Gastrocnemius medialis (tissue), 4 donors: ENCODE results near the gene APH1B. TPM values are rescaled to one million over a fixed set of nuclear protein-coding genes. Genes with fewer than 3 reads are reported as not detected.

Source experiments
- ATAC-seq, 2 donors: fragments of 150-250 bp; one replicate each; pipeline ENCODE4 v1.9.1; 2016
- DNase-seq, 2 donors: peaks; one replicate each; pipeline ENCODE4 v3.0.0-alpha.2; 2019
- H3K27ac ChIP-seq, 4 donors: fragments of 200-600 bp; sonication (generic); 1 replicate in 1 of 4; 2 replicates in 3 of 4; pipeline ENCODE4 v1.5.1; 2016 to 2018; ENCODE audit warnings: mild to moderate bottlenecking in 2 of 4, moderate library complexity in 1 of 4
- H3K27me3 ChIP-seq, 3 donors: fragments of 200-600 bp; sonication (generic) in 2 of 3; 1 replicate in 1 of 3; 2 replicates in 2 of 3; pipeline versions ENCODE4 v1.5.1 to v1.6.0; 2016 to 2019; ENCODE audit warnings: mild to moderate bottlenecking in 1 of 3, moderate library complexity in 1 of 3
- H3K36me3 ChIP-seq, 2 donors: fragments of 200-600 bp; sonication (generic) in 1 of 2; one replicate each; pipeline ENCODE4 v1.5.1; 2017 to 2018
- H3K4me1 ChIP-seq, 2 donors: fragments of 200-600 bp; sonication (generic) in 1 of 2; one replicate each; pipeline ENCODE4 v1.5.1; 2016 to 2017; ENCODE audit warnings: mild to moderate bottlenecking in 2 of 2
- H3K4me3 ChIP-seq, 4 donors: fragments of 200-600 bp; sonication (generic) in 3 of 4; 1 replicate in 1 of 4; 2 replicates in 3 of 4; pipeline ENCODE4 v1.5.1; 2016 to 2019; ENCODE audit warnings: mild to moderate bottlenecking in 2 of 4
- H3K9me3 ChIP-seq, 3 donors: fragments of 200-600 bp; sonication (generic) in 2 of 3; 1 replicate in 1 of 3; 2 replicates in 2 of 3; pipeline ENCODE4 v1.5.1; 2016 to 2019
- CTCF ChIP-seq, 5 experiments: fragments of 450-650 bp in 3 of 5; fragments of 200-600 bp in 2 of 5; sonication (generic) in 2 of 5; IDR thresholded peaks in 4 of 5; conservative IDR thresholded peaks in 1 of 5; 1 replicate in 4 of 5; 2 replicates in 1 of 5; pipeline ENCODE4 v1.5.1; 2016 to 2019; ENCODE audit warnings: antibody characterized with exemption in 5 of 5, mild to moderate bottlenecking in 3 of 5, moderate library complexity in 3 of 5
- POLR2A ChIP-seq, 2 donors: fragments of 450-650 bp; IDR thresholded peaks; one replicate each; pipeline ENCODE4 v1.6.1; 2017; ENCODE audit warnings: antibody characterized with exemption in 2 of 2, mild to moderate bottlenecking in 2 of 2, moderate library complexity in 2 of 2
- in situ Hi-C, 4 donors: fragments of 200-750 bp; cut with MboI; loops; one replicate each; pipeline versions ENCODE4 v1.15.0 to v1.8.0; 2017; ENCODE audit warnings: low sequenced_read_pairs in 4 of 4
- intact Hi-C: fragments of 100-400 bp; cut with DNase I; formaldehyde crosslinking; loops from one replicate; pipeline ENCODE4 v1.15.1; 2023; ENCODE audit warnings: low total_unique reads
- total RNA-seq, 4 donors: library from RNA; depleted of rRNA; stranded (reverse); fragments of >200 nt; gene quantifications; one replicate each; pipeline versions ENCODE4 v1.1.0 to v1.2.3, GENCODE V29; 2016

APH1B gene
- 1 to 10 TPM; 2.4 to 5.6 (median 2.9) TPM for total RNA-seq

GRCh38 chr15:63277038-63277892, at the start of gene APH1B:
Gene APH1B (plus strand): TSS chr15:63277605. CDS start chr15:63277624, 19 bp downstream.
- Histone ChIP-seq H3K4me3 (peak within 1 kb of the TSS; percentile 84 to 99 (median 92)), H3K4me1 (peaks cover 0 to 3% of the 10 kb centered on the region in 2 donors), H3K36me3 (no peaks in the 10 kb centered on the region), H3K9me3 (no peaks in the 10 kb centered on the region), H3K27me3 (no peaks in the 10 kb centered on the region), H3K27ac (peak within 1 kb of the TSS; percentile 82 to 89 (median 86))
- in situ Hi-C loops, result loop anchor here in 2 of 4 donors (10.0 to 25.0 kb wide), 2 partner anchors 112 to 310 kb away; partner anchors contain the start of gene FBXL22 (in 1 of the 2)
- ATAC-seq, result peak; percentile 68 to 81
- intact Hi-C loops, result loop anchor here (2.0 to 5.0 kb wide), 3 partner anchors 90 to 155 kb away; partner anchors contain the start of genes LACTB, RAB8B and RPS27L
- TF ChIP-seq POLR2A (IDR thresholded peaks at IDR 0.05), result peak; percentile 26 to 53
- no peak for TF ChIP-seq CTCF (IDR thresholded peaks at IDR 0.05 in 4 of 5, conservative IDR thresholded peaks at IDR 0.05 in 1 of 5)
- peak; percentile 64 to 68 for DNase-seq

- H3K9me3 ChIP-seq, result no peaks in the 10 kb centered on the region
- ATAC-seq (no peak), DNase-seq (no peak)
- H3K4me1 ChIP-seq, result peaks cover 0 to 6% of the 10 kb centered on the region in 2 donors
- no peaks in the 10 kb centered on the region for H3K27me3 ChIP-seq
- intact Hi-C loops, result loop anchor here (5.0 kb wide), 1 partner anchor 50 kb away; no protein-coding TSS in a partner anchor
- in situ Hi-C loops, result no loop called here
- H3K36me3 ChIP-seq, result no peaks in the 10 kb centered on the region
- no peak overlapping the region for H3K27ac ChIP-seq
- H3K4me3 ChIP-seq, result no peak overlapping the region
- no peak for TF ChIP-seq CTCF (IDR thresholded peaks at IDR 0.05 in 4 of 5, conservative IDR thresholded peaks at IDR 0.05 in 1 of 5)
- no peak for TF ChIP-seq POLR2A (IDR thresholded peaks at IDR 0.05)
These were observed 49.7 kb upstream of the APH1B start for GRCh38 chr15:63227689-63228088.

- no peaks in the 10 kb centered on the region for H3K9me3 ChIP-seq
- no peaks in the 10 kb centered on the region for H3K36me3 ChIP-seq
- no peaks in the 10 kb centered on the region for H3K27me3 ChIP-seq
- intact Hi-C loops (loop anchor here (5.0 kb wide), 1 partner anchor 1331 kb away; no protein-coding TSS in a partner anchor), in situ Hi-C loops (loop anchor here in 1 of 4 donors (5.0 kb wide), 1 partner anchor 39 kb away; no protein-coding TSS in a partner anchor)
- no peak for DNase-seq
- TF ChIP-seq CTCF (IDR thresholded peaks at IDR 0.05 in 4 of 5, conservative IDR thresholded peaks at IDR 0.05 in 1 of 5) (no peak), POLR2A (IDR thresholded peaks at IDR 0.05) (no peak)
- H3K27ac ChIP-seq, result no peak overlapping the region
- peaks cover 13 to 29% of the 10 kb centered on the region in 2 donors for H3K4me1 ChIP-seq
- H3K4me3 ChIP-seq, result no peak overlapping the region
- ATAC-seq, result no peak
These were observed 46.2 kb upstream of the APH1B start for GRCh38 chr15:63231206-63231605.

GRCh38 chr15:63231706-63232105, 45.7 kb upstream of the APH1B start:
- H3K27ac ChIP-seq, result no peak overlapping the region
- DNase-seq, result no peak
- peaks cover 13 to 28% of the 10 kb centered on the region in 2 donors for H3K4me1 ChIP-seq
- in situ Hi-C loops, result loop anchor here in 1 of 4 donors (5.0 kb wide), 1 partner anchor 39 kb away; no protein-coding TSS in a partner anchor
- no peaks in the 10 kb centered on the region for H3K27me3 ChIP-seq
- H3K36me3 ChIP-seq, result no peaks in the 10 kb centered on the region
- no peaks in the 10 kb centered on the region for H3K9me3 ChIP-seq
- ATAC-seq, result no peak
- intact Hi-C loops, result loop anchor here (5.0 kb wide), 1 partner anchor 1331 kb away; no protein-coding TSS in a partner anchor
- H3K4me3 ChIP-seq, result no peak overlapping the region
- no peak for TF ChIP-seq CTCF (IDR thresholded peaks at IDR 0.05 in 4 of 5, conservative IDR thresholded peaks at IDR 0.05 in 1 of 5)
- TF ChIP-seq POLR2A (IDR thresholded peaks at IDR 0.05), result no peak
